Fibroblast of the aortic adventitia (primary cell): Measurements from ENCODE around the gene CACNA2D2. TPM values are rescaled to one million over a fixed set of nuclear protein-coding genes. Genes with fewer than 3 reads are reported as not detected.

Experiments
- DNase-seq: peaks from one replicate; pipeline ENCODE4 v3.0.0-alpha.2; 2010; ENCODE audit warnings: low read depth
- H3K4me3 ChIP-seq: 2 replicates; pipeline ENCODE4 v1.5.1; 2011; ENCODE audit warnings: low read depth, mild to moderate bottlenecking, control low read depth, low read length, moderate library complexity
- small RNA-seq: library from RNA; depleted of rRNA; stranded (forward); fragments of <200 nt; gene quantifications from one replicate; pipeline ENCODE3, GENCODE V24; 2012
- total RNA-seq: library from RNA; depleted of rRNA; stranded (reverse); fragments of >200 nt; gene quantifications from 2 replicates; pipeline ENCODE4 v1.2.3, GENCODE V29; 2012; ENCODE audit warnings: low replicate concordance
- TF ChIP-seq, protein P1 (sequence below): IDR thresholded peaks from 2 replicates; pipeline ENCODE4 v1.5.1; 2011; ENCODE audit warnings: mild to moderate bottlenecking, low read length, control low read depth, inconsistent platforms; ENCODE audit not compliant: insufficient read depth

CACNA2D2 gene
- total RNA-seq, 1 donor = not detected

DNA sequence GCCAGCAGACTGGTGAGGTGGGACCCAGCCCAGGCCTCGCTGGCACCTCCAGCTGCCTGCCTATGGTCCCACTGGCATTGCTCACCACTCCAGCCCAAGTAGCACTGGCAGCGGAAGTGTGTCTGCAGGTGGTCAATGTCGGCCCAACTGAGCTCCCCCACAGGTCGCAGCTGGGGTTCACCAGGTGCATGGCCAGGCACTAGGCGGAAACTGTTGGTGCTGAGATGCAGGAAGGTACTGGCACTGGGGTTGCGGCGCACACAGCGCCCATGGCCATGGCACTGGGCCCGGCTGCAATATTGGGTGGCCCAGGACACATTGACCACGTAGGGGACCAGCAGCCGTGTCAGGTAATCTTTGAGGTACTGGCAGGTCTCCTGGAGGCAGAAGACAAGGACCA lies 185.3 kb downstream of the CACNA2D2 start:
- DNase-seq = no peak
- H3K4me3 ChIP-seq = no peak overlapping the region
- TF ChIP-seq, protein P1, sequence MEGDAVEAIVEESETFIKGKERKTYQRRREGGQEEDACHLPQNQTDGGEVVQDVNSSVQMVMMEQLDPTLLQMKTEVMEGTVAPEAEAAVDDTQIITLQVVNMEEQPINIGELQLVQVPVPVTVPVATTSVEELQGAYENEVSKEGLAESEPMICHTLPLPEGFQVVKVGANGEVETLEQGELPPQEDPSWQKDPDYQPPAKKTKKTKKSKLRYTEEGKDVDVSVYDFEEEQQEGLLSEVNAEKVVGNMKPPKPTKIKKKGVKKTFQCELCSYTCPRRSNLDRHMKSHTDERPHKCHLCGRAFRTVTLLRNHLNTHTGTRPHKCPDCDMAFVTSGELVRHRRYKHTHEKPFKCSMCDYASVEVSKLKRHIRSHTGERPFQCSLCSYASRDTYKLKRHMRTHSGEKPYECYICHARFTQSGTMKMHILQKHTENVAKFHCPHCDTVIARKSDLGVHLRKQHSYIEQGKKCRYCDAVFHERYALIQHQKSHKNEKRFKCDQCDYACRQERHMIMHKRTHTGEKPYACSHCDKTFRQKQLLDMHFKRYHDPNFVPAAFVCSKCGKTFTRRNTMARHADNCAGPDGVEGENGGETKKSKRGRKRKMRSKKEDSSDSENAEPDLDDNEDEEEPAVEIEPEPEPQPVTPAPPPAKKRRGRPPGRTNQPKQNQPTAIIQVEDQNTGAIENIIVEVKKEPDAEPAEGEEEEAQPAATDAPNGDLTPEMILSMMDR = no peak

DNA sequence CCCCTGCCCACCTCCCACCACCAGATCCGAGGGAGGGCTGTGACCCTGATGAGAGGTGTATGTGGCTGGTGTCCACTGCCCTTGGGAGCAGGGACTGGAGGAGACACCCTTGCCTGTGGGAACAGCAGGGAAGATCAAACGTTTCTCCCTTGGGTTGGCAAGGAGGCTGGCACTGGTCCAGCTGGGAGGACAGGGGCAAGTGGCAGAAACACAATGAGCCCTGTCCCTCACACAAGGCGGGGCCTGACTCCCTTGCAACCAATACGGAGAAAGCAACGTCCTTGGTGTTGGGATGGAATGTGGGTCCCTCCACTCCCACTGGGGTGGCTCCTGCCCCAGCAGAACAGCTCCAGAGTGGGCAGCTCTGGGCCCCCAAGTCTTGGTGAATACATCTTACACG lies 186.1 kb downstream of the CACNA2D2 start:
- TF ChIP-seq, protein P1 = no peak
- H3K4me3 ChIP-seq = no peak overlapping the region
- no peak for DNase-seq

DNA sequence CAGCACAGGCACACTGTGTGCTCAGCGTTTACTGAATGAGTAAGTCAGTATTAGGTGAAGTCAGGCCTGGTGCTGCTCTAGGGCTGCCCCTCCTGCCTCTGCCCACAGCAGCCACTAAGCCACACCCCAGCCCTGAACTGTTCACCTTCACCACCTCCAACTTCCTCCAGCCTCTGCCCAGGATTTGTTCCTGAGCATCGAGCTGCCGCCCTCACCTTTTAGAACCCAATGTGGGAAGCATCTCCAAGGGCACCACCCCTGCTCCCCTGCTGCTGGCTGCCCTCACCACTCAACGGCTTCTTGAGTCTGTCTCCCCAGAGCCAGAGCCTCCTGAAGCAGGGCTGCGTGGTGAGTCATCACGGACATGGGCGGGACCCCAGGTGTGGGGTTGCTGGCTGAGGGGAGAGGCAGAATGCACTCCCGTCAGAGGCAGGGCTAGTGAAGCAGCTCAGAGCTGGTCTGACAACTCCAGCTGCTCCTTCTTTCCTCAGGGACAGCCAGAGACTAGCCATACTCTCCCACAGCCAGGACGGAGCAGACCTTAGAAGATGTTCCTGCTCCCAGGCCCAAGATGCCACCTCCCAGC lies 186.7 kb downstream of the CACNA2D2 start:
- DNase-seq = no peak
- H3K4me3 ChIP-seq = no peak overlapping the region
- TF ChIP-seq, protein P1 = no peak

DNA sequence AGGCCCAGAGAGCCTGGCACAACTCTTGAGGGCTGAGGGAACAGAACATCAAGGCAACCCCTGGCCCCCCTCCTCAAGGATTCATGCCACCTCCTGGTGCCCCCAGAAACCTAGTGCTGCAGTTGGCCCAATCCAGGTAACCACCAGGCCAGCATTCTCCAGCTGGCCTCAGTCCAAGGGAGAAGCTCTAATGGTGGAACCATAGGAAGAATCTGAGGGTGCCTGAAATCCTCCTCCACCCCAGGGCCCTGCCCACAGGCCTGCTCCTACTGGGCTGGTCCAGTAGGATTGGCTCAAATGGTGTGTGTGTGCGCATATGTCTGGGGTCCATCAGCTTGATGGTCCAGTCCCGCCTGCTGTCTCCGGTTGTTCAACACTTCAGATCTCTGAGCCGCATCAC lies 188.6 kb downstream of the CACNA2D2 start:
- no peak for DNase-seq
- no peak overlapping the region for H3K4me3 ChIP-seq
- TF ChIP-seq, protein P1 = no peak

DNA sequence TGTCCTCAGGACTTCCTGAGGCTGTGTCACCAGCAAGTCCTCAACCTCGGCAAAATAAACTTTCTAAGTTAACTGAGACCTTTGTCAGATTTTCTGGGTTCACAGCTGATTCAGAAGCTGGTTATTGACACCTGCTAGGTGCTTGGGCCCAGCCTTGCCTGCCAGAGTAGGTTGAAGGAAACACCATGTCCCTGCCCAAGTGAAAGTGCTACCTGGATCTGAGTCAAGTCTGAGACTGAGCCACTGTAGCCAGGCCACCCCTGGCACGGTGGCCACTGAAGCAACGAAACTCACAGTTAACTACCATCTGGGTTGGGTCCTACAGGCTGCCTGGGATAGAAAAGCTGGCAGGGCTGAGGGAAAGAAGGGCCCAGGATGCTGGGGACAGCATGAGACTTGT lies 189.1 kb downstream of the CACNA2D2 start:
- TF ChIP-seq, protein P1 = no peak
- DNase-seq = no peak

More for the DNA sequence above, 189.1 kb downstream of the CACNA2D2 start:
- no peak overlapping the region for H3K4me3 ChIP-seq

Small RNA genes within 50 kb of the gene (small RNA-seq; reads per million reads assigned to genes)
- gene RNA5SP131 = 0.45 reads per million

Other genes with a start within 250 kb of the CACNA2D2 start
- 9.7 and 110 TPM in 2 replicates for gene SEMA3B, start 234.5 kb downstream of the CACNA2D2 start, total RNA-seq
- not detected in 2 replicates for gene LSMEM2, start 224.5 kb downstream of the CACNA2D2 start, total RNA-seq
- 45.3 and 72.7 TPM in 2 replicates for gene IFRD2, start 211.2 kb downstream of the CACNA2D2 start, total RNA-seq
- gene HYAL3, start 204.2 kb downstream of the CACNA2D2 start, total RNA-seq = 1.2 and 3.1 TPM in 2 replicates
- 3.8 and 8.4 TPM in 2 replicates for gene NAA80, start 204.2 kb downstream of the CACNA2D2 start, total RNA-seq
- gene HYAL1, start 200.1 kb downstream of the CACNA2D2 start, total RNA-seq = 0.90 TPM in 1 of 2 replicates, not detected in the other
- gene HYAL2, start 180.9 kb downstream of the CACNA2D2 start, total RNA-seq = 7.8 and 27.0 TPM in 2 replicates
- 11.9 and 15.5 TPM in 2 replicates for gene TUSC2, start 175.4 kb downstream of the CACNA2D2 start, total RNA-seq
- gene RASSF1, start 162.8 kb downstream of the CACNA2D2 start, total RNA-seq = 20.4 and 45.7 TPM in 2 replicates
- gene ZMYND10, start 157.9 kb downstream of the CACNA2D2 start, total RNA-seq = 0.81 and 0.82 TPM in 2 replicates
- gene NPRL2, start 152.9 kb downstream of the CACNA2D2 start, total RNA-seq = 9.4 and 19.7 TPM in 2 replicates
- 12.2 and 15.8 TPM in 2 replicates for gene CYB561D2, start 152.8 kb downstream of the CACNA2D2 start, total RNA-seq
- 47.9 and 48.9 TPM in 2 replicates for gene TMEM115, start 144.1 kb downstream of the CACNA2D2 start, total RNA-seq
- 13.3 and 16.4 TPM in 2 replicates for gene C3orf18, start 64.1 kb upstream of the CACNA2D2 start, total RNA-seq
- gene HEMK1, start 65.9 kb upstream of the CACNA2D2 start, total RNA-seq = 5.0 and 14.4 TPM in 2 replicates
- 0.98 and 1.4 TPM in 2 replicates for gene CISH, start 108.1 kb upstream of the CACNA2D2 start, total RNA-seq
- 16.0 and 55.2 TPM in 2 replicates for gene MAPKAPK3, start 113.5 kb upstream of the CACNA2D2 start, total RNA-seq
- gene DOCK3, start 171.3 kb upstream of the CACNA2D2 start, total RNA-seq = 0.36 and 0.41 TPM in 2 replicates